ENCODE measurements around the gene YY1.

Gene YY1

DNA sequence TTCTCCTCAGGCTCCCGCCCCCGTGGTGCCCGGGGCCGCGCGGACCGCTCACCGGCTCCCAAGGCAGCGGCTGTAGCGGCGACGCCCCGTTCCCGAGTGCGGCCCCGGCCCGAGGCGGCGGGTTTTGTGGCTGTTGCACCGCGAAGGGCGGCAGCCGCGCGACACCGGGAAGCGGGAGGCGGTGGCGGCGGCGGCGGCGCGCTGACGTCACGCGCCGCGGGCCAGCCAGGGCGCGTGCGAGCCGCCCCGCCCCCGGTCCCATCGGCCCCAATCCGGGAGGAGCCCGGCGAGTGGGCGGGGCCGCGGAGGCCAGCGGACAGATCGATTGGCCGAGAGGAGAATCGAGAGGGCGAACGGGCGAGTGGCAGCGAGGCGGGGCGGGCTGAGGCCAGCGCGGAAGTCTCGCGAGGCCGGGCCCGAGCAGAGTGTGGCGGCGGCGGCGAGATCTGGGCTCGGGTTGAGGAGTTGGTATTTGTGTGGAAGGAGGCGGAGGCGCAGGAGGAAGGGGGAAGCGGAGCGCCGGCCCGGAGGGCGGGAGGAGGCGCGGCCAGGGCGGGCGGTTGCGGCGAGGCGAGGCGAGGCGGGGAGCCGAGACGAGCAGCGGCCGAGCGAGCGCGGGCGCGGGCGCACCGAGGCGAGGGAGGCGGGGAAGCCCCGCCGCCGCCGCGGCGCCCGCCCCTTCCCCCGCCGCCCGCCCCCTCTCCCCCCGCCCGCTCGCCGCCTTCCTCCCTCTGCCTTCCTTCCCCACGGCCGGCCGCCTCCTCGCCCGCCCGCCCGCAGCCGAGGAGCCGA is at the start of gene YY1:
Gene YY1, plus strand, starts transcription at position 726 of the 792 bp plus-strand sequence. CDS start 101 bp downstream, outside the sequence.
- no peaks in the 10 kb centered on the region for H3K27me3 Mint-ChIP-seq
- H3K9me3 Mint-ChIP-seq: no peaks in the 10 kb centered on the region
- intact Hi-C loops (cut with micrococcal nuclease): loop anchor here (2.0 kb wide), 2 partner anchors 46 to 138 kb away; partner anchors contain the start of gene WDR25
- H3K4me1 Mint-ChIP-seq (ENCODE audit: low read depth): peaks cover 59% of the 10 kb centered on the region
- H3K36me3 Mint-ChIP-seq (ENCODE audit: low read depth): peaks cover 75% of the 10 kb centered on the region
- H3K27ac Mint-ChIP-seq: peak within 1 kb of the TSS; percentile 91
- peak within 1 kb of the TSS; percentile 92 for H3K4me3 Mint-ChIP-seq

DNA sequence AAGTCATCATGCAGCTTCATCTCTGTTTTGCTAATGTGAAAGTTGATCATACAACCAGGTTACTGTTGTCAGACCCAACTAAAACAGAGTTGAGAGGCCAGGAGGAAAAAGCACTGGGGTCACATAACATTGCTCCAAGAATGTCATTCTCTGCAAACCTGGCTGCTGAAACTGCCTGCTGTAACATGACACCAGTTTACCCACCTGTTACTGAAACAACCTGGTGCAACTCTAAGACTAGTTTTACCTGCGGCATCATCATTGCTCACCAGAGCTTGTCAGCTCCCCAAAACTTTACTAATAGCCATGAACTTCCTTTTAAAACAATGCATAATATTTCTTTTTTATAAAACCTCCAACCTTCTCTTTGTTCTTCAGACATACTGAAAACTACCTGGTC is 48.8 kb upstream of the YY1 start:
- no peak overlapping the region for H3K4me3 Mint-ChIP-seq
- H3K4me1 Mint-ChIP-seq (ENCODE audit: low read depth): peaks cover 20% of the 10 kb centered on the region
- H3K27ac Mint-ChIP-seq: no peak overlapping the region
- H3K9me3 Mint-ChIP-seq: no peaks in the 10 kb centered on the region
- no peaks in the 10 kb centered on the region for H3K27me3 Mint-ChIP-seq
- intact Hi-C loops (cut with micrococcal nuclease): loop anchor here (5.0 kb wide), 1 partner anchor 133 kb away; no protein-coding TSS in a partner anchor
- peaks cover 4% of the 10 kb centered on the region for H3K36me3 Mint-ChIP-seq (ENCODE audit: low read depth)

DNA sequence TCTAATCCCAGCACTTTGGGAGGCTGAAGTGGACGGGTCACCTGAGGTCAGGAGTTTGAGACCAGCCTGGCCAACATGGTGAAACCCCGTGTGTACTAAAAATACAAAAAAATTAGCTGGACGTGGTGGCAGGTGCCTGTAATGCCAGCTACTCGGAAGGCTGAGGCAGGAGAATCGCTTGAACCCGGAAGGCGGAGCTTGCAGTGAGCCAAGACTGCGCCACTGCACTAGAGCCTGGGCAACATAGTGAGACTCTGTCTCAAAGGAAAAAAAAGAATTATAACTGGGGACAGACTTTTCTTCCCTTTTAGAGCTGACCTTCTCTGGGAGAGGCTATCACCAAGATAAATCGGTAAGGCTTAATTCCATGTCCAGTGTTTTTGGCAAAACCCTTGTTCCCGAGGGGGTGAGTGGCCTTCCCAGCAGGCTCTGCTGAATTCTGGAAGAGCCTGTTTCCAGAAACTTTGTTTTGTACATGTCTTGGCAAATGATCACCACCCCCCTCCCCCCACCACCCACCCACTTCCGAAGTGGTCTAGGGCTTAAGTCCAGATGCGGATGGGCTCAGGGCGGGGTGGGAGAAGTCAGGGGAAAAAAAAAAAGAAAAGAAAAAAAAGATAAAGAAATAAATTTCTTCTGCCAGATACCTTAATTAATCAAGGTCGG is 47.2 kb upstream of the YY1 start:
- intact Hi-C loops (cut with micrococcal nuclease): loop anchor here (2.0 to 5.0 kb wide), 4 partner anchors 23 to 134 kb away; partner anchors contain the start of gene YY1
- Mint-ChIP-seq H3K27me3 (no peaks in the 10 kb centered on the region), H3K36me3 (ENCODE audit: low read depth) (peaks cover 4% of the 10 kb centered on the region), H3K4me3 (no peak overlapping the region), H3K4me1 (ENCODE audit: low read depth) (peaks cover 20% of the 10 kb centered on the region), H3K27ac (peak overlapping the region; percentile 96), H3K9me3 (no peaks in the 10 kb centered on the region)

DNA sequence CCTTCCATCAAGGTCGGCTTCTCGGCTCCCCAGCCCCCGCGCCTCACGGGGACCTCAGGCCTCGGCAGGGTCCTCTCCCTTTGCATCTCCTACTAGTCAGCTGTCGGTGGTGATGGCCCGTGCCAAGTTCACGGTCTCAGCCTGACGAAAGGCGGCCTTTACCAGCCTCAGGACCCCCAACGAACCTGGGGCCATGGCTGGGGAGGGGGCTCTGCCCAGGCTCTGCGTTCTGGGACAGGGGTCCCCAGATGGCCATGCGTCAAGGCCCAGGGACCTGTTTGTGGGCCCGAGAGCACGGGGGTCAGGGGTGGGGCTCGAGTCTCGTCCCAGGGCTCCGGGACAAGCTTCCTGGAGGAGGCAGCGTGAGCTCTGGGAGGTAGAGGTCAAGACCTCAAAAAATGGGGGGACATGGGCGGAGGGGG is 46.7 kb upstream of the YY1 start:
- peak overlapping the region; percentile 82 for H3K4me3 Mint-ChIP-seq
- no peaks in the 10 kb centered on the region for H3K9me3 Mint-ChIP-seq
- H3K36me3 Mint-ChIP-seq (ENCODE audit: low read depth): peaks cover 4% of the 10 kb centered on the region
- no peaks in the 10 kb centered on the region for H3K27me3 Mint-ChIP-seq
- intact Hi-C loops (cut with micrococcal nuclease): loop anchor here (2.0 to 5.0 kb wide), 4 partner anchors 23 to 135 kb away; partner anchors contain the start of gene YY1
- peaks cover 20% of the 10 kb centered on the region for H3K4me1 Mint-ChIP-seq (ENCODE audit: low read depth)
- peak overlapping the region; percentile 96 for H3K27ac Mint-ChIP-seq

DNA sequence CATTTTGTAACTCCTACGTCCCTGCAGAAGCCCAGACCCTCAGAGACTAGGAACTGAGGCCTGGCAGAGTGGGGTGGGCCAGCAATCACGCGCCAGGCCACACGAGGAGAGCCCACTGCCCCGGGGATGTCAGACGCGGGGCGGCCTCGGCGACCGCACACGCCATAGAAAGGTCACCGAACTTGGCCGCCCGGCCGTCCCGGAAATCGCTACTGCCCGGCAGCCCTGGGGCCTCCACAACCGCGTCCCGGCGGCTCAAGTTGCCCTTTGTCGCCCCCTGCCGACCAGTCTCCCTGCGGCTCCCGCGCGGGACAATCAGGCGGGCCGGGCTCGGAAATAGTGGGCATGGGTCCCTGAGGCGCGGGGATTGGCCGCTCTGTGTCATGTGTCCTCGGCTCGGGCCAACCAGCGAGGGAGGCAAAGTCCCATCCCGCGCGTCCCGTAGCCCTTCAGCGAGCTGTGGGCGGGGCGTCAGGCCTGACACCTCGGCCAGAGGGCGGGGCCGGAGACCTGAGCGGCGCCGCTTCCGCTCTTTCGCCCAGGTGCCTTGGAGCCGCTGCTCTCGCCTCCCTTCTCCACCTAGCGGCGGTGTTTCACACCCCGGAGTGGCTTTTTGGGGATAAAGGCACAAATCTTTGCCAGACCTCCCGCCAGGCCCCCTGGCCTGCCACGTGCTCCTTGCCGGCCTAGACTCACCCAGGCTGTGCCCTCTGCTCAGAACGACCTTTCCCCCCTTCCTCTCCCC is 46.1 kb upstream of the YY1 start:
- peaks cover 20% of the 10 kb centered on the region for H3K4me1 Mint-ChIP-seq (ENCODE audit: low read depth)
- peaks cover 4% of the 10 kb centered on the region for H3K36me3 Mint-ChIP-seq (ENCODE audit: low read depth)
- peak overlapping the region; percentile 96 for H3K27ac Mint-ChIP-seq
- intact Hi-C loops (cut with micrococcal nuclease): loop anchor here (1.0 to 5.0 kb wide), 6 partner anchors 22 to 211 kb away; partner anchors contain the start of gene YY1
- H3K4me3 Mint-ChIP-seq: peak overlapping the region; percentile 82
- no peaks in the 10 kb centered on the region for H3K27me3 Mint-ChIP-seq
- H3K9me3 Mint-ChIP-seq: no peaks in the 10 kb centered on the region

DNA sequence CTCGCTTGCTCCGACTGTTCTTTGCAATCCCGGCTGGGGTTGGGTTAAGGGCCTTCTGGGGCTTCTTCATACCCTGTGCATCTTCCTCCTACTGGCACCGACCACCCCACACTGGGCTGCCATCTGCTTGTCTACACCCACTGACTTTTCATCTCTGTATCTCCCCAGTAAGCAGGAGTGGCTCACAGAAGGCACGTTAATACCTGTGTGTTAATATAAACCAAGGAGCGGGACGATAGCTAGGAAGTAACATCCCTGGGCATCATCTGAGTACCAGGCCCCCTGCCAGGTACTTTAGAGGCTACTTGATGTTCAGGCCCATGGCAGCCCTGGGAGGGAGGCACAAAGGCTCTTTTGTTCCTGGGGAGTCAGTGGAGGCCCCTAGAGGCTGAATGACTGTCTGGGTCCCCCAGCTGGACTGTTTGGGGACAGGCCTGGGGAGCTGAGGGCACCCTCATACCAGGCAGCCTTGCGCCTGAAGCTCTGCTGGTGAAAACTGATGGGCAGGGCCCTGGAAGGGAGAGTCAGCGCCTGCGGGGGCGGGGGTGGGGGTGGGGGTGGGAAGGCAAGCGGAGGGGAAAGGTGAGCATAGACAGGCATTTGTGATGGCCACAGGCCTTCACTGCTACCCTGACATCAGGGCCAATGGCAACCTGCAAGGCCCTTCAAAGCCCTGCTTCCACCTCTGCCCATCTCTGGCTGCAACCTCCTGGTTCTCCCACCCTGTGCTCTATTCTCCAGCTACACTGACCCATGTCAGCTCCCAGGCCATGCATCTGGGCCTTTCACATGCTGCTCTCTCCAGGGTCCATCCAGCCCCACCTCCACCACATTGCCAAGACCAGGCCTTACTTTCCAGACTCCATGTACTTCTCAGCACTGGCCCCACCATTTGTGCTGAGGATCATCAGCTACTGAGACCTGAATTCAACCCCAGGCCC is 45.3 kb upstream of the YY1 start:
- Mint-ChIP-seq H3K27ac (peak overlapping the region; percentile 96), H3K4me3 (peak overlapping the region; percentile 82), H3K4me1 (ENCODE audit: low read depth) (peaks cover 20% of the 10 kb centered on the region), H3K36me3 (ENCODE audit: low read depth) (peaks cover 4% of the 10 kb centered on the region), H3K27me3 (no peaks in the 10 kb centered on the region), H3K9me3 (no peaks in the 10 kb centered on the region)
- intact Hi-C loops (cut with micrococcal nuclease): loop anchor here (1.0 to 5.0 kb wide), 6 partner anchors 21 to 211 kb away; partner anchors contain the start of gene YY1

DNA sequence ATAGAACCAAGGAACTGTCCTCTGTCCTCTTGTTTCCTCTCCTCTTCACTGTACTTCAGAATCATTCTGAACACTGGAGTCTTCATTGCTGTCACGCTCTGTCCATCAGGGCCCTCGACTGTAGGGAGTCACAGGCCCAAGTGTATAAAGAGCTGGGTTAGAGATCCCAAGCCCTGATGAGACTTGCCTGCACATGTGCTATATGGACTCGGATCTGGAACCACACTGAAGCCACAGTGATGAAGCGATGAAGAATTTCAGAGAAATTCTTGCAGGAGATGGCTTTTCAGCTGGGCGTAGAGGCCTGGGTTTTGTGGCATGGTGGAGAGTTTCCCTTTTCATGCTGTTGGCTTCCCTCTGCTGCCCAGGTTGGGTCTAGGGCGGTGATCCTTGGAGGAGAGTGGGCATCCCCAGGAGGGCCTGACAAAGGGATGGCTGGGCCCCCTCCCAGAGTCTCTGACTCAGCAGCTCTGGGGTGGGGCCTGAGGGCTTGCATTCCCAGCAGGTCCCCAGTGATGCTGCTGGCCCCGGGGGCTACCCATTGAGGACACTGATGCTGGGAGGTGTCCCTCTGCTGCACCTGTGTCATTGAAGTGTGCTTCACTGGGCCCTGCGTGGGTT is 39.6 kb upstream of the YY1 start:
- Mint-ChIP-seq H3K9me3 (no peaks in the 10 kb centered on the region), H3K27ac (no peak overlapping the region), H3K4me3 (no peak overlapping the region), H3K36me3 (ENCODE audit: low read depth) (no peaks in the 10 kb centered on the region), H3K4me1 (ENCODE audit: low read depth) (no peaks in the 10 kb centered on the region), H3K27me3 (peaks cover 5% of the 10 kb centered on the region)
- intact Hi-C loops (cut with micrococcal nuclease): no loop called here

DNA sequence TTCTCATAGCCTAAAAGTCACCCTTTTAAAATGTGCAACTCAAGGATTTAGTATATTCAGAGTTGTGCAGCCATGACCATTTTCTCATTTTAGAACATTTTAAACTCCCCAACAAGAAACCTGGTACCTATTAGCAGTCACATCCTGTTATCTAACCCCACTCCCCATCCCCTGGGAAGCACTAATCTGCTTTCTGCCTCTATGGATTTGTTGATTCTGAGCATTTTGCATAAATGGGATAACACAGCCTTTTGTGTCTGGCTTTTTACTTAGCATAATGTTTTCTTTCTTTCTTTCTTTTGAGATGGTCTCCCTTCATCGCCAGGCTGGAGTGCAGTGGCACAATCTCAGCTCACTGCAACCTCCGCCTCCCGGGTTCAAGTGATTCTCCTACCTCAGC is 38.6 kb upstream of the YY1 start:
- Mint-ChIP-seq H3K4me3 (no peak overlapping the region), H3K4me1 (ENCODE audit: low read depth) (no peaks in the 10 kb centered on the region), H3K27me3 (peaks cover 5% of the 10 kb centered on the region), H3K27ac (no peak overlapping the region), H3K36me3 (ENCODE audit: low read depth) (no peaks in the 10 kb centered on the region), H3K9me3 (no peaks in the 10 kb centered on the region)
- intact Hi-C loops (cut with micrococcal nuclease): no loop called here

DNA sequence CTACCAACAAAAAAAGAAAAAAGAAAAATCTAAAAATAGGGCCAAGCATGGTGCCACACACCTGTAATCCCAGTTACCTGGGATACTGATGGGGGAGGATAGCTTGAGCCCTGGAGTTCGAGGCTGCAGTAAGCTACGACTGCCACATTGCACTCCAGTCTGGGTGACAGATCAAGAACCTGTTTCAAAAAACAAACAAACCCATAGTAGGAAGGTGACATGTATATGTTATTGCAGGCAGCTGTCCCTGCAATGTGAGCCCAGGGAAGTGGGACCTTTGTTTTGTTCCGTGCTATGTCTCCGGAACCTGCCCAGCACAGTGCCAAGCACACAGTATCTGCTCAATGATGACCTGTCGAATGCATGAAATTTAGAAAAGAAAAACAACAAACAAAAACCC is 37.2 kb upstream of the YY1 start:
- Mint-ChIP-seq H3K4me3 (no peak overlapping the region), H3K27ac (no peak overlapping the region), H3K4me1 (ENCODE audit: low read depth) (no peaks in the 10 kb centered on the region), H3K9me3 (no peaks in the 10 kb centered on the region), H3K36me3 (ENCODE audit: low read depth) (no peaks in the 10 kb centered on the region), H3K27me3 (peaks cover 5% of the 10 kb centered on the region)
- intact Hi-C loops (cut with micrococcal nuclease): no loop called here

DNA sequence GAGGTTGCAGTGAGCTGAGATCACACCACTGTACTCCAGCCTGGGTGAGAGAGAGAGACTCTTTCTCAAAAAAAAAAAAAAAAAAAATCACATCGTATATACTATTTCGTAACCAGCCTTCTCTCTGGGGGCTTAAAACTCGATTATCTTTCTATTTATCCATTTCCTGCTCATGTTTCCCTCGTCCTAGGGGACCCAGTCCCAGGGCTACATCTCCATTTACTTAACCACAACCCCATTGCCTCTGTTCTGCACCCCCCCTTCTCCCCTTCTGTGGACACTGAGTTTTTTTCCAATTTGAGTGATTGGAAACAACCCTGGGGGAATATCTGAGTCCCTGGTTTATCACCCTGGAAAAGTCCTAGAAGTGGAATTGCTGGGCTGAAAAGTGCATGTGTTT is 36.2 kb upstream of the YY1 start:
- no peak overlapping the region for H3K4me3 Mint-ChIP-seq
- no peaks in the 10 kb centered on the region for H3K9me3 Mint-ChIP-seq
- intact Hi-C loops (cut with micrococcal nuclease): no loop called here
- no peaks in the 10 kb centered on the region for H3K4me1 Mint-ChIP-seq (ENCODE audit: low read depth)
- no peak overlapping the region for H3K27ac Mint-ChIP-seq
- peaks cover 5% of the 10 kb centered on the region for H3K27me3 Mint-ChIP-seq
- no peaks in the 10 kb centered on the region for H3K36me3 Mint-ChIP-seq (ENCODE audit: low read depth)

DNA sequence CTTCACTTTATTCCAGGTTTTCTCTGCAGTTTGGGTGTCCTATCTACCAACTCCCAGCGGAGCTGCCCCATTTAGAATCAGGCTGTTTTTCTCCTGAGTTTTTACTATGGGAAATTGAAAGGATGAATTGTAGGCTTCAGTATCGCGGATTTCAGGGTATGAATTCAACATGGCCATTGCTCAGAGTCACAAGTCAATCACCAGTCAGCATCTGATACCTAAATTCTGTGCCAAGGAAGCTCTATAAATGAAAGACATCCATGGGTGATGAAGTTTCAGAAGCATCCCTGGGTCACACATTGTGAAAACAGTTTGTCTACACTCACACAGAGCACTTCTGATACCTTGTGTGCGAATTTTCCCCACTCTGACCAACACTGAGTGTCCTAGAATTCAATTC is 35.8 kb upstream of the YY1 start:
- H3K9me3 Mint-ChIP-seq: no peaks in the 10 kb centered on the region
- no peaks in the 10 kb centered on the region for H3K4me1 Mint-ChIP-seq (ENCODE audit: low read depth)
- intact Hi-C loops (cut with micrococcal nuclease): no loop called here
- no peaks in the 10 kb centered on the region for H3K36me3 Mint-ChIP-seq (ENCODE audit: low read depth)
- no peak overlapping the region for H3K4me3 Mint-ChIP-seq
- peaks cover 5% of the 10 kb centered on the region for H3K27me3 Mint-ChIP-seq
- no peak overlapping the region for H3K27ac Mint-ChIP-seq

DNA sequence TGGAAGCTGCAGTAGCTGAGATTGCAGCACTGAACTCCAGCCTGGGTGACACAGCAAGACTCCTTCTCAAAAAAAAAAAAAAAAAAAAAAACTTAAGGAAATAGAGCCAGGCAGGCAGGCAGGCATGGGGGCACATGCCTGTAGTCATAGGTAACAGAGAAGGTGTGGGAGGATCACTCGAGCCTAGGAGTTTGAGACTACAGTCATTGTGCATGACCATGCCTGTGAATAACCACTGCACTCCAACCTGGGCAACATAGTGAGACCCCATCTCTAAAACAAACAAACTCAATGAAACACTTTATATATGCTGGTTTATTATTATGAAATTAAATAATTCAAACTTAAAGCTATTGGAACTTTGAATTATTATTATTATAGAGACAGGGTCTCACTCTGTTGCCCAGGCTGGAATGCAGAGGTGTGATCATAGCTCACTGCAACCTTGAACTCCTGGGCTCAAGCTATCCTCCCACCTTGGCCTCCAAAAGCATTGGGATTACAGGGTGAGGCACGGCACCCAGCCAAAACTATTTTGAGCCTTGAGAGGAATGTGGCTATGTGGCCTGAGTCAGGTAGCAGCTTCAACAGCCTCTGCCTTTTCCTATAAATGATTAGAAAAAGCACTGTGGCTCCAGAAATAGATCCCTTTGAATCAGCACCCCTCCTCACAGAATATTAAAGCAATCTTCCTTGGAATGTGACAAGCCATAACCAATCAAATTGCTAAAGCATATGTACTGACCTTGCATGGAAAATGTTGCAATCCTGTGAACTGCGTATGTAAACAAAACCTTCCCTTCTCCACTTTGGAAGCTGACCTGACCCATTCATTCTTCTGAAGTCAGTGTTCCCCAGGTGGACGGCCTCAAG is 34.7 kb upstream of the YY1 start:
- Mint-ChIP-seq H3K27ac (no peak overlapping the region), H3K36me3 (ENCODE audit: low read depth) (no peaks in the 10 kb centered on the region), H3K9me3 (no peaks in the 10 kb centered on the region), H3K4me3 (no peak overlapping the region), H3K4me1 (ENCODE audit: low read depth) (no peaks in the 10 kb centered on the region), H3K27me3 (peaks cover 5% of the 10 kb centered on the region)
- intact Hi-C loops (cut with micrococcal nuclease): no loop called here
